ENCODE data around the gene HIRA.
"Not testable (repeated sequence)": the region's sequence is repeated elsewhere in the genome, so short reads cannot be mapped to it uniquely, and the experiment has no call there.

The HIRA gene

GRCh38 chr22:19463491-19464469 is 32.2 kb upstream of the HIRA start:
- no peak for DNase-seq (ENCODE audit: low read depth)

- no peak for DNase-seq (ENCODE audit: low read depth)
Observed at GRCh38 chr22:19463008-19463407, 31.5 kb upstream of the HIRA start.

GRCh38 chr22:19461506-19461905 is 30.0 kb upstream of the HIRA start:
- DNase-seq (ENCODE audit: low read depth), result no peak

GRCh38 chr22:19460036-19460435 is 28.5 kb upstream of the HIRA start:
- DNase-seq (ENCODE audit: low read depth), result no peak

- no peak for DNase-seq (ENCODE audit: low read depth)
Observed at GRCh38 chr22:19457828-19458428, 26.4 kb upstream of the HIRA start.

GRCh38 chr22:19456541-19456940 is 25.0 kb upstream of the HIRA start:
- no peak for DNase-seq (ENCODE audit: low read depth)

GRCh38 chr22:19455585-19456370 is 24.2 kb upstream of the HIRA start:
- no peak for DNase-seq (ENCODE audit: low read depth)

GRCh38 chr22:19455033-19455432 is 23.5 kb upstream of the HIRA start:
- no peak for DNase-seq (ENCODE audit: low read depth)

- no peak for DNase-seq (ENCODE audit: low read depth)
Observed at GRCh38 chr22:19454156-19454555, 22.6 kb upstream of the HIRA start.

GRCh38 chr22:19453718-19454117 is 22.2 kb upstream of the HIRA start:
- DNase-seq (ENCODE audit: low read depth), result no peak

- DNase-seq (ENCODE audit: low read depth), result no peak
Observed at GRCh38 chr22:19451570-19451969, 20.0 kb upstream of the HIRA start.

- no peak for DNase-seq (ENCODE audit: low read depth)
Observed at GRCh38 chr22:19450363-19451175, 19.0 kb upstream of the HIRA start.

GRCh38 chr22:19449422-19449767 is 17.9 kb upstream of the HIRA start:
- no peak for DNase-seq (ENCODE audit: low read depth)

- DNase-seq (ENCODE audit: low read depth), result no peak
Observed at GRCh38 chr22:19448739-19449421, 17.3 kb upstream of the HIRA start.

GRCh38 chr22:19448076-19448607 is 16.6 kb upstream of the HIRA start:
- DNase-seq (ENCODE audit: low read depth), result peak; percentile 7

GRCh38 chr22:19447330-19448075 is 16.0 kb upstream of the HIRA start, which contains the start of gene C22orf39:
Gene C22orf39 (minus strand): TSS chr22:19447711. CDS start chr22:19447688, 23 bp downstream.
- peak; percentile 84 for DNase-seq (ENCODE audit: low read depth)

GRCh38 chr22:19446603-19447329 is 15.2 kb upstream of the HIRA start:
- no peak for DNase-seq (ENCODE audit: low read depth)

GRCh38 chr22:19445279-19445982 is 13.9 kb upstream of the HIRA start:
- DNase-seq (ENCODE audit: low read depth), result not testable (repeated sequence)

Measured in T follicular helper cell (primary cell).